T47D (cell line): ENCODE data around the gene NUMB.

Experiments
- DNase-seq, 2 experiments: peaks; one replicate each; pipeline versions ENCODE4 v3.0.0 to v3.0.0-alpha.2; 2011 to 2012; ENCODE audit warnings: low read depth in 1 of 2, low spot score in 1 of 2
- JUND ChIP-seq: IDR thresholded peaks from 2 replicates; pipeline ENCODE4 v1.6.1; 2012; ENCODE audit warnings: low read depth
- in situ Hi-C: cut with HindIII; loops from 2 replicates; pipeline ENCODE4 v1.10.0; 2016; ENCODE audit warnings: low sequenced_read_pairs, low pct_unique_long_range_greater_than_20kb

Gene NUMB

GRCh38 chr14:73458183-73458976, at the start of gene NUMB:
Gene NUMB, minus strand, starts transcription at chr14:73458546. Its CDS starts 102,795 bp downstream, at chr14:73355751.
- in situ Hi-C loops, result loop anchor here (25.0 kb wide), 1 partner anchor 171 kb away; no protein-coding TSS in a partner anchor
- peak; percentile 99 to 100 for DNase-seq
- TF ChIP-seq JUND, result no peak

GRCh38 chr14:73503648-73504047, 45.3 kb upstream of the NUMB start:
- in situ Hi-C loops, result no loop called here
- TF ChIP-seq JUND, result no peak
- DNase-seq, result no peak

- TF ChIP-seq JUND, result no peak
- DNase-seq, result no peak
- in situ Hi-C loops, result no loop called here
These were observed 43.8 kb upstream of the NUMB start for GRCh38 chr14:73502017-73502619.

- TF ChIP-seq JUND, result no peak
- in situ Hi-C loops, result no loop called here
- peak; percentile 13 to 59 for DNase-seq
These were observed 42.0 kb upstream of the NUMB start for GRCh38 chr14:73500360-73500759.

GRCh38 chr14:73494593-73494992, 36.2 kb upstream of the NUMB start:
- DNase-seq, result no peak
- no peak for TF ChIP-seq JUND
- in situ Hi-C loops, result no loop called here

- no peak for DNase-seq
- no peak for TF ChIP-seq JUND
- in situ Hi-C loops, result no loop called here
These were observed 34.3 kb upstream of the NUMB start for GRCh38 chr14:73492670-73493069.

GRCh38 chr14:73492043-73492552, 33.8 kb upstream of the NUMB start:
- no peak for DNase-seq
- in situ Hi-C loops, result no loop called here
- no peak for TF ChIP-seq JUND

GRCh38 chr14:73491256-73492042, 33.1 kb upstream of the NUMB start:
- in situ Hi-C loops, result no loop called here
- TF ChIP-seq JUND, result no peak
- peak; percentile 89 to 92 for DNase-seq

- TF ChIP-seq JUND, result no peak
- DNase-seq, result no peak
- in situ Hi-C loops, result no loop called here
These were observed 31.3 kb upstream of the NUMB start for GRCh38 chr14:73489481-73490175.

- TF ChIP-seq JUND, result no peak
- in situ Hi-C loops, result no loop called here
- DNase-seq, result no peak
These were observed 20.3 kb upstream of the NUMB start for GRCh38 chr14:73478684-73479083.

GRCh38 chr14:73477618-73478266, 19.4 kb upstream of the NUMB start:
- no peak for DNase-seq
- TF ChIP-seq JUND, result no peak
- in situ Hi-C loops, result no loop called here
